ENCODE results near the gene LIME1. TPM values are rescaled to one million over a fixed set of nuclear protein-coding genes. Genes with fewer than 3 reads are reported as not detected.
"Not testable (repeated sequence)": the region's sequence is repeated elsewhere in the genome, so short reads cannot be mapped to it uniquely, and the experiment has no call there.

The LIME1 gene
- polyA plus RNA-seq, 3 donors from 2014 or later: 177 to 227 (median 180) TPM

- peak in 1 of 3 donors; percentile 30 for DNase-seq
- Mint-ChIP-seq H3K27me3 (ENCODE audit: low read depth in 3 of 3) (peaks cover 0 to 11% (median 5%) of the 10 kb centered on the region in 3 donors), H3K36me3 (peaks cover 10 to 31% (median 15%) of the 10 kb centered on the region in 3 donors), H3K27ac (peak overlapping the region in 5 of 6 donors; percentile 49 to 89 (median 61)), H3K9me3 (no peaks in the 10 kb centered on the region), H3K4me1 (peaks cover 51 to 55% of the 10 kb centered on the region in 2 donors), H3K4me3 (peak overlapping the region; percentile 60 to 78 (median 74))
Measured at GRCh38 chr20:63708301-63709148, 27.9 kb upstream of the LIME1 start.

GRCh38 chr20:63709149-63709527 is 27.3 kb upstream of the LIME1 start:
- H3K27ac Mint-ChIP-seq: peak overlapping the region in 4 of 6 donors; percentile 57 to 89 (median 72)
- H3K4me3 Mint-ChIP-seq: peak overlapping the region; percentile 60 to 78 (median 74)
- no peaks in the 10 kb centered on the region for H3K9me3 Mint-ChIP-seq
- no peak for DNase-seq
- peaks cover 10 to 35% (median 15%) of the 10 kb centered on the region in 3 donors for H3K36me3 Mint-ChIP-seq
- peaks cover 0 to 11% (median 5%) of the 10 kb centered on the region in 3 donors for H3K27me3 Mint-ChIP-seq (ENCODE audit: low read depth in 3 of 3)
- peaks cover 51 to 55% of the 10 kb centered on the region in 2 donors for H3K4me1 Mint-ChIP-seq

GRCh38 chr20:63711085-63711645 is 25.3 kb upstream of the LIME1 start:
- H3K4me3 Mint-ChIP-seq: peak overlapping the region in 2 of 5 donors; percentile 3 to 21
- peaks cover 49 to 60% of the 10 kb centered on the region in 2 donors for H3K4me1 Mint-ChIP-seq
- peaks cover 0 to 11% (median 5%) of the 10 kb centered on the region in 3 donors for H3K27me3 Mint-ChIP-seq (ENCODE audit: low read depth in 3 of 3)
- no peak for DNase-seq
- peak overlapping the region in 1 of 6 donors; percentile 19 for H3K27ac Mint-ChIP-seq
- H3K9me3 Mint-ChIP-seq: peaks cover 0 to 4% (median 2%) of the 10 kb centered on the region in 6 donors
- H3K36me3 Mint-ChIP-seq: peaks cover 19 to 49% (median 25%) of the 10 kb centered on the region in 3 donors

GRCh38 chr20:63712191-63712590 is 24.3 kb upstream of the LIME1 start:
- DNase-seq: no peak
- peaks cover 0 to 9% (median 2%) of the 10 kb centered on the region in 3 donors for H3K27me3 Mint-ChIP-seq (ENCODE audit: low read depth in 3 of 3)
- no peak overlapping the region for H3K4me3 Mint-ChIP-seq
- H3K9me3 Mint-ChIP-seq: peaks cover 0 to 4% (median 2%) of the 10 kb centered on the region in 6 donors
- peaks cover 23 to 49% (median 32%) of the 10 kb centered on the region in 3 donors for H3K36me3 Mint-ChIP-seq
- H3K27ac Mint-ChIP-seq: peak overlapping the region in 2 of 6 donors; percentile 10 to 39
- peaks cover 41 to 57% of the 10 kb centered on the region in 2 donors for H3K4me1 Mint-ChIP-seq

GRCh38 chr20:63714858-63715257 is 21.6 kb upstream of the LIME1 start:
- DNase-seq: no peak
- Mint-ChIP-seq H3K4me3 (no peak overlapping the region), H3K9me3 (peaks cover 1 to 10% (median 5%) of the 10 kb centered on the region in 6 donors), H3K36me3 (peaks cover 30 to 59% (median 44%) of the 10 kb centered on the region in 3 donors), H3K27ac (no peak overlapping the region), H3K4me1 (peaks cover 38 to 57% of the 10 kb centered on the region in 2 donors), H3K27me3 (ENCODE audit: low read depth in 3 of 3) (peaks cover 2 to 4% (median 2%) of the 10 kb centered on the region in 3 donors)

- peak overlapping the region in 2 of 6 donors; percentile 7 to 30 for H3K27ac Mint-ChIP-seq
Measured at GRCh38 chr20:63718996-63719395, 17.5 kb upstream of the LIME1 start.

GRCh38 chr20:63722967-63723622 is 13.4 kb upstream of the LIME1 start:
- not testable (repeated sequence) for H3K27ac Mint-ChIP-seq; H3K27me3 Mint-ChIP-seq (ENCODE audit: low read depth in 3 of 3); H3K4me3 Mint-ChIP-seq; DNase-seq
- H3K36me3 Mint-ChIP-seq: peaks cover 24 to 31% (median 29%) of the 10 kb centered on the region in 3 donors
- H3K4me1 Mint-ChIP-seq: peaks cover 20 to 21% of the 10 kb centered on the region in 2 donors
- peaks cover 3 to 12% (median 8%) of the 10 kb centered on the region in 6 donors for H3K9me3 Mint-ChIP-seq

More at GRCh38 chr20:63718996-63719395, 17.5 kb upstream of the LIME1 start:
- peaks cover 21 to 35% of the 10 kb centered on the region in 2 donors for H3K4me1 Mint-ChIP-seq
- no peak for DNase-seq
- peak overlapping the region in 1 of 5 donors; percentile 22 for H3K4me3 Mint-ChIP-seq
- peaks cover 1 to 10% (median 5%) of the 10 kb centered on the region in 6 donors for H3K9me3 Mint-ChIP-seq
- peaks cover 27 to 43% (median 40%) of the 10 kb centered on the region in 3 donors for H3K36me3 Mint-ChIP-seq
- H3K27me3 Mint-ChIP-seq (ENCODE audit: low read depth in 3 of 3): peaks cover 0 to 5% (median 1%) of the 10 kb centered on the region in 3 donors

- peaks cover 4 to 25% of the 10 kb centered on the region in 2 donors for H3K4me1 Mint-ChIP-seq
- H3K27me3 Mint-ChIP-seq (ENCODE audit: low read depth in 3 of 3); H3K9me3 Mint-ChIP-seq; DNase-seq: not testable (repeated sequence)
- H3K36me3 Mint-ChIP-seq: peaks cover 14 to 24% (median 17%) of the 10 kb centered on the region in 3 donors
- H3K27ac Mint-ChIP-seq: peak overlapping the region in 2 of 6 donors; percentile 49 to 77
- H3K4me3 Mint-ChIP-seq: peak overlapping the region in 1 of 5 donors; percentile 12
Measured at GRCh38 chr20:63730189-63730733, 6.2 kb upstream of the LIME1 start.

- Mint-ChIP-seq H3K4me3 (no peak overlapping the region), H3K36me3 (peaks cover 7 to 24% (median 14%) of the 10 kb centered on the region in 3 donors), H3K4me1 (peaks cover 8 to 35% of the 10 kb centered on the region in 2 donors), H3K9me3 (no peaks in the 10 kb centered on the region), H3K27ac (no peak overlapping the region), H3K27me3 (ENCODE audit: low read depth in 3 of 3) (peaks cover 2 to 10% (median 9%) of the 10 kb centered on the region in 3 donors)
- DNase-seq: no peak
Measured at GRCh38 chr20:63731410-63731809, 5.1 kb upstream of the LIME1 start.

- no peak for DNase-seq
- H3K4me3 Mint-ChIP-seq: no peak overlapping the region
Measured at GRCh38 chr20:63732118-63733095, 4.1 kb upstream of the LIME1 start.

GRCh38 chr20:63733117-63733516 is 3.3 kb upstream of the LIME1 start:
- H3K4me1 Mint-ChIP-seq: peaks cover 14 to 30% of the 10 kb centered on the region in 2 donors
- H3K4me3 Mint-ChIP-seq: no peak overlapping the region
- no peak overlapping the region for H3K27ac Mint-ChIP-seq
- no peak for DNase-seq
- H3K27me3 Mint-ChIP-seq (ENCODE audit: low read depth in 3 of 3): peaks cover 2 to 14% (median 11%) of the 10 kb centered on the region in 3 donors
- no peaks in the 10 kb centered on the region for H3K9me3 Mint-ChIP-seq
- peaks cover 3 to 16% (median 9%) of the 10 kb centered on the region in 3 donors for H3K36me3 Mint-ChIP-seq

More at GRCh38 chr20:63732118-63733095, 4.1 kb upstream of the LIME1 start:
- Mint-ChIP-seq H3K4me1 (peaks cover 14 to 36% of the 10 kb centered on the region in 2 donors), H3K36me3 (peaks cover 4 to 20% (median 10%) of the 10 kb centered on the region in 3 donors), H3K27ac (no peak overlapping the region), H3K27me3 (ENCODE audit: low read depth in 3 of 3) (peaks cover 2 to 14% (median 11%) of the 10 kb centered on the region in 3 donors), H3K9me3 (no peaks in the 10 kb centered on the region)

GRCh38 chr20:63733579-63734081 is 2.8 kb upstream of the LIME1 start:
- peaks cover 2 to 11% (median 9%) of the 10 kb centered on the region in 3 donors for H3K27me3 Mint-ChIP-seq (ENCODE audit: low read depth in 3 of 3)
- peak overlapping the region in 1 of 5 donors; percentile 36 for H3K4me3 Mint-ChIP-seq
- peaks cover 14 to 26% of the 10 kb centered on the region in 2 donors for H3K4me1 Mint-ChIP-seq
- H3K9me3 Mint-ChIP-seq: no peaks in the 10 kb centered on the region
- no peak for DNase-seq
- H3K36me3 Mint-ChIP-seq: peaks cover 0 to 16% (median 6%) of the 10 kb centered on the region in 3 donors
- H3K27ac Mint-ChIP-seq: peak overlapping the region in 3 of 6 donors; percentile 20 to 67 (median 35)
